SU-DHL-6 (cell line): ENCODE data around the gene SLC26A9.
"Not testable (repeated sequence)": the region's sequence is repeated elsewhere in the genome, so short reads cannot be mapped to it uniquely, and the experiment has no call there.

Experiments used
- H2AFZ ChIP-seq: fragments of 200-600 bp; sonication (generic); 2 replicates; pipeline ENCODE4 v1.6.1; 2014; ENCODE audit warnings: low read depth, mild to moderate bottlenecking, moderate library complexity, mixed read lengths, antibody characterized with exemption, low read length; ENCODE audit not compliant: severe bottlenecking
- H3F3A ChIP-seq: fragments of 200-600 bp; shearing (Covaris generic); 2 replicates; pipeline ENCODE4 v1.6.0; 2016; ENCODE audit warnings: antibody characterized with exemption, mild to moderate bottlenecking; ENCODE audit not compliant: insufficient read depth
- H3K27ac ChIP-seq: fragments of 200-600 bp; sonication (generic); 2 replicates; pipeline ENCODE4 v1.5.1; 2016; ENCODE audit warnings: low read depth, mild to moderate bottlenecking, low read length, moderate library complexity, mixed read lengths
- H3K27me3 ChIP-seq: fragments of 200-600 bp; sonication (generic), shearing (Covaris generic); 2 replicates; pipeline ENCODE4 v1.6.0; 2014; ENCODE audit warnings: mild to moderate bottlenecking, low read length
- H3K36me3 ChIP-seq: fragments of 200-600 bp; sonication (generic); 2 replicates; pipeline ENCODE4 v1.6.1; 2014; ENCODE audit warnings: mild to moderate bottlenecking, low read length, mixed read lengths
- H3K4me2 ChIP-seq: fragments of 300-600, 200-600 bp; shearing (Covaris generic), sonication (generic); 2 replicates; pipeline ENCODE4 v1.6.0; 2014; ENCODE audit warnings: low read length, low read depth, mild to moderate bottlenecking; ENCODE audit not compliant: poor library complexity, severe bottlenecking
- H3K4me3 ChIP-seq: fragments of 200-600 bp; sonication (generic); 2 replicates; pipeline ENCODE4 v1.5.1; 2014; ENCODE audit warnings: antibody characterized with exemption, low read length, mild to moderate bottlenecking, mixed read lengths; ENCODE audit not compliant: insufficient read depth, poor library complexity, severe bottlenecking
- H3K79me2 ChIP-seq: fragments of 200-600 bp; sonication (generic); 2 replicates; pipeline ENCODE4 v1.6.1; 2014; ENCODE audit warnings: mild to moderate bottlenecking, low read length, moderate library complexity; ENCODE audit not compliant: insufficient read depth
- H3K9ac ChIP-seq: fragments of 200-600 bp; sonication (generic); 2 replicates; pipeline ENCODE4 v1.7.0; 2014; ENCODE audit warnings: mild to moderate bottlenecking, low read length
- H3K9me2 ChIP-seq: fragments of 200-600 bp; sonication (generic); replicated peaks from 2 replicates; pipeline ENCODE4 v1.6.1; 2014; ENCODE audit warnings: low read length; ENCODE audit not compliant: insufficient read depth
- H3K9me3 ChIP-seq: fragments of 200-600 bp; sonication (generic); 2 replicates; pipeline ENCODE4 v1.6.1; 2014; ENCODE audit warnings: low read length, mixed read lengths; ENCODE audit not compliant: insufficient read depth
- H4K20me1 ChIP-seq: fragments of 200-600 bp; sonication (generic); 2 replicates; pipeline ENCODE4 v1.6.1; 2014; ENCODE audit warnings: low read depth, mild to moderate bottlenecking, antibody characterized with exemption, low read length, moderate library complexity, mixed read lengths
- EZH2phosphoT487 ChIP-seq: fragments of 200-600 bp; sonication (generic), shearing (Covaris generic); conservative IDR thresholded peaks from 2 replicates; pipeline ENCODE4 v1.6.1; 2018; ENCODE audit warnings: mild to moderate bottlenecking, antibody characterized with exemption, low read length, moderate library complexity, mixed read lengths
- TF ChIP-seq, protein P1 (sequence below): fragments of 200-600 bp; sonication (generic); IDR thresholded peaks from one replicate; pipeline ENCODE4 v1.5.1; 2017; ENCODE audit warnings: antibody characterized with exemption, mild to moderate bottlenecking, low read length, moderate library complexity; ENCODE audit not compliant: insufficient read depth, poor library complexity, severe bottlenecking

Gene SLC26A9

DNA sequence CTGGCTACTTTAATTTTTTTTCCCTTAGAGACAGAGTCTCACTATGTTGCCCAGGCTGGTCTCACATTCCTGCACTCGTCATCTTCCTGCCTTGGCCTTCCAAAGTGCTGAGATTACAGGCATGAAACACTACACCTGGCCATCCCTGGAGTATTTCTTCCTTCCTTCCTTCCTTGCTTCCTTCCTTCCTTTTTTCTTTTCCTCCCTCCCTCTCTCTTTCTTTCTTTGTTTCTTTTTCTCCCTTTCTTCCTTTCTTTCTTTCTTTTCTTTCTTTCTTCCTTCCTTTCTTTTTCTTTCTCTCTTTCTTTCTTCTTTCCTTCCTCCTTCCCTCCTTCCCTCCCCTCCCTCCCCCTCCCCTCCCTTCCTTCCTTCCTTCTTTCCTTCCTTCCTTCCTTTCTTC is 46.9 kb downstream of the SLC26A9 start:
- no peak overlapping the region for H3K4me3 ChIP-seq
- H3F3A ChIP-seq, result no peaks in the 10 kb centered on the region
- H3K9ac ChIP-seq, result no peak overlapping the region
- TF ChIP-seq EZH2phosphoT487, result no peak
- TF ChIP-seq, protein P1, sequence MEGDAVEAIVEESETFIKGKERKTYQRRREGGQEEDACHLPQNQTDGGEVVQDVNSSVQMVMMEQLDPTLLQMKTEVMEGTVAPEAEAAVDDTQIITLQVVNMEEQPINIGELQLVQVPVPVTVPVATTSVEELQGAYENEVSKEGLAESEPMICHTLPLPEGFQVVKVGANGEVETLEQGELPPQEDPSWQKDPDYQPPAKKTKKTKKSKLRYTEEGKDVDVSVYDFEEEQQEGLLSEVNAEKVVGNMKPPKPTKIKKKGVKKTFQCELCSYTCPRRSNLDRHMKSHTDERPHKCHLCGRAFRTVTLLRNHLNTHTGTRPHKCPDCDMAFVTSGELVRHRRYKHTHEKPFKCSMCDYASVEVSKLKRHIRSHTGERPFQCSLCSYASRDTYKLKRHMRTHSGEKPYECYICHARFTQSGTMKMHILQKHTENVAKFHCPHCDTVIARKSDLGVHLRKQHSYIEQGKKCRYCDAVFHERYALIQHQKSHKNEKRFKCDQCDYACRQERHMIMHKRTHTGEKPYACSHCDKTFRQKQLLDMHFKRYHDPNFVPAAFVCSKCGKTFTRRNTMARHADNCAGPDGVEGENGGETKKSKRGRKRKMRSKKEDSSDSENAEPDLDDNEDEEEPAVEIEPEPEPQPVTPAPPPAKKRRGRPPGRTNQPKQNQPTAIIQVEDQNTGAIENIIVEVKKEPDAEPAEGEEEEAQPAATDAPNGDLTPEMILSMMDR, result no peak
- no peaks in the 10 kb centered on the region for H3K9me2 ChIP-seq
- no peaks in the 10 kb centered on the region for H4K20me1 ChIP-seq
- H3K27ac ChIP-seq, result no peak overlapping the region
- no peaks in the 10 kb centered on the region for H3K79me2 ChIP-seq
- H3K36me3 ChIP-seq, result no peaks in the 10 kb centered on the region
- H3K9me3 ChIP-seq, result no peaks in the 10 kb centered on the region
- H3K4me2 ChIP-seq, result no peak overlapping the region
- H3K27me3 ChIP-seq, result no peaks in the 10 kb centered on the region; the same call in 1 of the 2 replicates
- H2AFZ ChIP-seq, result no peak overlapping the region

DNA sequence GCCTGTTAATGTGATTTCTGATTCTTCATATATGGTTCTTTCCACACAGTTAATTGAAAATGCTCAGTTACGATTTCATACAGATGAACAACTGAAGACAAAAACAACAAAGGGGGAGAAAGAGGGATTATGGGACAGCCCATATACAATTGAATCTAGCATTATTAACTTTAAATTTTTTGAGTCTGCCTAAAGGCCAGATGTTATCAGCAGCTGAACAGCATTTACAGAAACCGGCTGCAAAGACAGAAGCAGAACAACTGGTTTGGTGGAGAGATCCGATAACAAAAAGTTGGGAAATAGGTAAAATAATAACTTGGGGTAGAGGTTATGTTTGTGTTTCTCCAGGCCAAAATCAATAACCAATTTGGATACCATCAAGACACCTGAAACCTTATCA is 49.1 kb downstream of the SLC26A9 start:
- not testable (repeated sequence) for H3K4me3 ChIP-seq, H3K27me3 ChIP-seq, H3K79me2 ChIP-seq, H3K27ac ChIP-seq, H2AFZ ChIP-seq, H3K9me2 ChIP-seq, H3K9me3 ChIP-seq, H3K4me2 ChIP-seq, H3K36me3 ChIP-seq, H3K9ac ChIP-seq, H4K20me1 ChIP-seq, H3F3A ChIP-seq

DNA sequence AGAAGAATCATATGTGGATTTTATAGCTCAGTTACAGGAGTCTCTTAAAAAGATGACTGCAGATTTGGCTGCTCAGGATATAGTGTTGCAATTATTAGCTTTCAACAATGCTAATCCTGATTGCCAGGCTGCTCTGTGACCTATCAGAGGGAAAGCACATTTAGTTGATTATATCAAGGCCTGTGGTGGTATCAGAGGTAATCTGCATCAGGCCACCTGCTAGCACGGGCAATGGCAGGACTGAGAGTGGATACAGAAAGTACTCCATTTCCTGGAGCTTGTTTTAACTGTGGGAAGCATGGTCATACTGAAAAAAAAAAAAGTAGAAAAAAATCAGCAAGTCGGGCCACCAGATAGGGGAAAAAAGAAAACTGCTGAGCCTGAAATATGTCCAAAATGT is 51.1 kb downstream of the SLC26A9 start:
- not testable (repeated sequence) for H3K9ac ChIP-seq, H2AFZ ChIP-seq, H3K9me2 ChIP-seq, H3K27me3 ChIP-seq, H3K27ac ChIP-seq, H3K36me3 ChIP-seq, H4K20me1 ChIP-seq, H3K9me3 ChIP-seq, H3K4me2 ChIP-seq, H3K79me2 ChIP-seq, H3K4me3 ChIP-seq, H3F3A ChIP-seq

DNA sequence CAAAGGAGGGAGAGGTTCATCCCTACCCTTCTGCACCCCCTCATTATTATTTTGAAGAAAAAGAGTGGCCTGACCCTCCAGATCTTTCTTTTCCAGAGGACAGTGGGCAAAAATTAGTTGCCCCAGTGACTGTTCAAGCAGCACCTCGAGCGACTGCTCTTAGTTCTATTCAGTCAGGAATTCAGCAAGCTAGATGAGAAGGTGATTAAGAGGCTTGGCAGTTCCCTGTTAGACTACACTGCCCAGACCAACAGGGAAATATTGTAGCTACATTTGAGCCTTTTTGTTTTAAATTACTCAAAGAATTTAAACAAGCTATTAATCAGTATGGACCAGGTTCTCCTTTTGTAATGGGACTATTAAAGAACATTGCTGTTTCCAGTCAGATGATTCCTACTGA is 51.8 kb downstream of the SLC26A9 start:
- not testable (repeated sequence) for H3K27ac ChIP-seq, H3K9me3 ChIP-seq, H3K9ac ChIP-seq, H4K20me1 ChIP-seq, H3K79me2 ChIP-seq, H2AFZ ChIP-seq, H3K36me3 ChIP-seq, H3K4me3 ChIP-seq, H3K9me2 ChIP-seq, H3F3A ChIP-seq, H3K4me2 ChIP-seq, H3K27me3 ChIP-seq

DNA sequence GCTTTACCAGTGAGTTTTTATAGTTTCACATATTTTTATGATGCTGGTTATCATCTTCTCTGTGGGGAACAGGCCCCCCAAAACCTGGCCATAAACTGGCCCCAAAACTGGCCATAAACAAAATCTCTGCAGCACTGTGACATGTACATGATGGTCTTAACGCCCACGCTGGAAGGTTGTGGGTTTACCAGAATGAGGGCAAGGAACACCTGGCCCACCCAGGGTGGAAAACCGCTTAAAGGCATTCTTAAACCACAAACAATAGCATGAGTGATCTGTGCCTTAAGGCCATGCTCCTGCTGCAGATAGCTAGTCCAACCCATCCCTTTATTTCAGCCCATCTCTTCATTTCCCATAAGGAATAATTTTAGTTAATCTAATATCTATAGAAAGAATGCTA is 52.6 kb downstream of the SLC26A9 start:
- not testable (repeated sequence) for H3K27ac ChIP-seq, H3K36me3 ChIP-seq, H3K79me2 ChIP-seq, H3F3A ChIP-seq, H4K20me1 ChIP-seq, H3K4me2 ChIP-seq, H3K9ac ChIP-seq, H3K27me3 ChIP-seq, H3K9me2 ChIP-seq, H3K9me3 ChIP-seq, H2AFZ ChIP-seq, H3K4me3 ChIP-seq

DNA sequence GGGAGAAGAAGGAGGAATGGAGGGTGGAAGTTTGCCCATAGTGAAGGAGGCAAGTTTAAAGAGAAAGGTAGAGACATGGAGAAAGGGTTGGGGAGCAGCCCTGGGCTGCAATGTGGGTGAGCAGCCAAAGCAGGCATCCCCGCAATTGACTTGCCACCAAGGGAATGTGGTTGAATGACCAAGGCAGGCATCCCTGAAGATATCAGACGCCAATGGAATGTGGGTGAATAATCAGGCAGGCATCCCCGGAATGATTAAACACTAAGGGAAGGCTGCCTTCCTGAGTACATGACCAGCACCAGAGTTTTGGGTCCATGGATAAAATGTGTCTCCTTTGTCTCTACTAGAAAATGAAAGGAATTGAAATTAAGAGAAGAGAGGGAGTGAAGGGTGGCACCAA is 53.5 kb downstream of the SLC26A9 start:
- H3K27me3 ChIP-seq, H3F3A ChIP-seq, H3K27ac ChIP-seq, H2AFZ ChIP-seq, H3K9me3 ChIP-seq, H4K20me1 ChIP-seq, H3K4me2 ChIP-seq, H3K79me2 ChIP-seq, H3K9me2 ChIP-seq, H3K4me3 ChIP-seq, H3K36me3 ChIP-seq, H3K9ac ChIP-seq: not testable (repeated sequence)

DNA sequence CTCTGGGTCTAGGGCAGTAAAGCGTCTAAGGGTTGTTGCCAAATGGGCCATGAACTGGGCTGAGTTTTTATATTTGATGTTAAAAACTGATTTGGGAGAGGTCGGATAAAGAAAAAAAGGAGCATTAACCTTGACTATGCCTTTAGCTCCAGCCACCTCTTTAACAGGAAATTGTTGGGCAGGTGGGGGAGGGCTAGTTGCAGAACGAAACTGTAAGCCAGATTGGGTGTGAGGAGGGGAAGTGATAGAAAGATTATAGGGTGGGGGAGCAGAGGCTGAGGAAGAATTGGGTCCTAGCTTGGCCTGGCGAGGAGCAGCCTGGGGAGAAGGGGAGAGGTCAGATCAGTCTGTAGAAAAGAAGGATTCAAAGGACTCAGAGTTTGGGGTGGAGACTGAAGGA is 54.2 kb downstream of the SLC26A9 start:
- not testable (repeated sequence) for H3K4me3 ChIP-seq, H3K9me2 ChIP-seq, H3K79me2 ChIP-seq, H3K9ac ChIP-seq, H3K4me2 ChIP-seq, H3K27me3 ChIP-seq, H4K20me1 ChIP-seq, H2AFZ ChIP-seq, H3F3A ChIP-seq, H3K36me3 ChIP-seq, H3K9me3 ChIP-seq, H3K27ac ChIP-seq
